HG02763 (cell line): ENCODE measurements around the gene TPCN1.

Experiments used
- ATAC-seq: cut with Tn5 transposase; IDR thresholded peaks from one replicate; pipeline ENCODE4 v1.9.1; 2021; ENCODE audit warnings: mild to moderate bottlenecking, moderate library complexity; ENCODE audit not compliant: unreplicated experiment

TPCN1 gene

GRCh38 chr12:113301811-113302210, 80.5 kb downstream of the TPCN1 start:
- ATAC-seq, result no peak

- no peak for ATAC-seq
Measured at GRCh38 chr12:113302466-113302865, 81.2 kb downstream of the TPCN1 start.

GRCh38 chr12:113302886-113303640, 81.8 kb downstream of the TPCN1 start:
- ATAC-seq, result no peak

GRCh38 chr12:113305281-113305856, 84.1 kb downstream of the TPCN1 start:
- ATAC-seq, result no peak

GRCh38 chr12:113306382-113306781, 85.1 kb downstream of the TPCN1 start:
- ATAC-seq, result no peak

GRCh38 chr12:113310489-113310888, 89.2 kb downstream of the TPCN1 start:
- no peak for ATAC-seq

GRCh38 chr12:113314121-113314529, 92.9 kb downstream of the TPCN1 start:
- ATAC-seq, result no peak

GRCh38 chr12:113315358-113315757, 94.1 kb downstream of the TPCN1 start:
- no peak for ATAC-seq

GRCh38 chr12:113316155-113316554, 94.9 kb downstream of the TPCN1 start:
- ATAC-seq, result no peak

GRCh38 chr12:113317122-113317521, 95.9 kb downstream of the TPCN1 start:
- no peak for ATAC-seq

- ATAC-seq, result no peak
Measured at GRCh38 chr12:113318046-113318656, 96.9 kb downstream of the TPCN1 start.

- ATAC-seq, result no peak
Measured at GRCh38 chr12:113318900-113319628, 97.8 kb downstream of the TPCN1 start.

GRCh38 chr12:113320401-113320800, 99.1 kb downstream of the TPCN1 start:
- no peak for ATAC-seq

- ATAC-seq, result no peak
Measured at GRCh38 chr12:113322343-113322742, 101.1 kb downstream of the TPCN1 start.

- no peak for ATAC-seq
Measured at GRCh38 chr12:113325916-113326315, 104.7 kb downstream of the TPCN1 start.

GRCh38 chr12:113326775-113327395, 105.6 kb downstream of the TPCN1 start:
- no peak for ATAC-seq

- no peak for ATAC-seq
Measured at GRCh38 chr12:113328368-113328889, 107.2 kb downstream of the TPCN1 start.

- no peak for ATAC-seq
Measured at GRCh38 chr12:113329022-113329790, 107.9 kb downstream of the TPCN1 start.

GRCh38 chr12:113329791-113330417, 108.6 kb downstream of the TPCN1 start:
- no peak for ATAC-seq

GRCh38 chr12:113330505-113330904, 109.2 kb downstream of the TPCN1 start:
- no peak for ATAC-seq
